OCI-LY1 (cell line): ENCODE measurements around the gene GRB10.

Experiments
- EZH2 ChIP-seq: fragments of 200-600 bp; sonication (generic), shearing (Covaris generic); IDR thresholded peaks from 2 replicates; pipeline ENCODE4 v1.8.0; 2017; ENCODE audit warnings: borderline replicate concordance, mixed run types, mild to moderate bottlenecking, antibody characterized with exemption, low read length, moderate library complexity, mixed read lengths
- TF ChIP-seq, protein P1 (sequence below): fragments of 200-600 bp; sonication (generic), shearing (Covaris generic); IDR thresholded peaks from 2 replicates; pipeline ENCODE4 v1.5.1; 2017; ENCODE audit warnings: mild to moderate bottlenecking, antibody characterized with exemption, low read length, moderate library complexity, mixed read lengths

GRCh38 chr7:50620433-50620832 is 162.3 kb downstream of the GRB10 start:
- TF ChIP-seq, protein P1, sequence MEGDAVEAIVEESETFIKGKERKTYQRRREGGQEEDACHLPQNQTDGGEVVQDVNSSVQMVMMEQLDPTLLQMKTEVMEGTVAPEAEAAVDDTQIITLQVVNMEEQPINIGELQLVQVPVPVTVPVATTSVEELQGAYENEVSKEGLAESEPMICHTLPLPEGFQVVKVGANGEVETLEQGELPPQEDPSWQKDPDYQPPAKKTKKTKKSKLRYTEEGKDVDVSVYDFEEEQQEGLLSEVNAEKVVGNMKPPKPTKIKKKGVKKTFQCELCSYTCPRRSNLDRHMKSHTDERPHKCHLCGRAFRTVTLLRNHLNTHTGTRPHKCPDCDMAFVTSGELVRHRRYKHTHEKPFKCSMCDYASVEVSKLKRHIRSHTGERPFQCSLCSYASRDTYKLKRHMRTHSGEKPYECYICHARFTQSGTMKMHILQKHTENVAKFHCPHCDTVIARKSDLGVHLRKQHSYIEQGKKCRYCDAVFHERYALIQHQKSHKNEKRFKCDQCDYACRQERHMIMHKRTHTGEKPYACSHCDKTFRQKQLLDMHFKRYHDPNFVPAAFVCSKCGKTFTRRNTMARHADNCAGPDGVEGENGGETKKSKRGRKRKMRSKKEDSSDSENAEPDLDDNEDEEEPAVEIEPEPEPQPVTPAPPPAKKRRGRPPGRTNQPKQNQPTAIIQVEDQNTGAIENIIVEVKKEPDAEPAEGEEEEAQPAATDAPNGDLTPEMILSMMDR, result no peak
- TF ChIP-seq EZH2, result no peak
